ENCODE measurements around the gene HIVEP3.

Gene HIVEP3

DNA sequence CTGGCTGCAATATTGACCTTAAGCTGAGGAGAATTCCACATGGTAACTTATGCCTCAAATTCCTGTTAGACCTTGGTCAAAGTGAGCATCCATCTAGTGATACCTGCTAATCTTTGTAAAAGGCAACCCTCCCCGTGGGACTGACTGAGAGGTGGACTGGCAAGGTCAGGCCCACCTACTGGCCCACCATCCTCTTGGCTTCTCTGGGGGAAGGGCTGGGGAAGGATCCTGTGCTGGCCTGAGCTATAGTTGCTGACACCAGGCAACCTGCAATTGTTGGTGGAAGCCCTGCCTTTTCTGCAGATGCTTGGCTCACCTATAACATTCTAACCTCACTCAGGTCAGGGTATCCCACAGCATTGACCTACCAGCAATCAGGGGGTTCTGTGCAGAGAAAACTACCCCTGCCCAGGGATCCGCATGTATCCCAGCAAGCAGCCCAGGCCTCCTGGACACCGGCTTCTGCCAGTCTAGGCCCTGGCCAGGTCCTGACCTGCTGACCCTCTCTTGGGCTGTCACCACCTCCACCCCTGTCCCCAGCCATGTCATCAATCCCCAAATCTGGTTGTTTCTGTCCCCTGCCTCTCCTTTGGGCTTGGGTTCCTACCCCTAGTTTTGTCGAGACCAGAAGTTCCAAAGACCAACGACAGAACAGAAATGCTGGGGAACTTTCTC, 326.1 kb downstream of the HIVEP3 start:
- no peak for DNase-seq

DNA sequence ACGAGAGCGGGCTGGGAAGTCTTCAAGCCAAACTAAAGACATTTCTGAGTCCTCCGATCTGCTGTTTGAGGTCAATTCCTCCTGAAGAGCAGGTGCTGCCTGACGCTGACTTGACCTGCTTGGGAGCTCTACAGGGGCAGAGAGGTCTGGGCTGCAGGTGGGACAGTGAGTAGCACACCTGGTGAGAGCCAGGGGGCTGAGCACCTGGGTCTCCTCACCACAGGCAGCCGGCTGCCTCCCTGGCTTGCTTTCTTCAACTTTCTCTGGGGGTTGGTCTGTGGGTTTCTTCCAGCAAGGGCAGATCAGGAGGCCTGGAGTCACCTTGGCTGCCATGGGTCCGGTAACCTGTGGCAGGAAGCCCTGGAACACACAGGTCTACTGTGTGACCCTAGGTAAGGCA, 326.8 kb downstream of the HIVEP3 start:
- no peak for DNase-seq

DNA sequence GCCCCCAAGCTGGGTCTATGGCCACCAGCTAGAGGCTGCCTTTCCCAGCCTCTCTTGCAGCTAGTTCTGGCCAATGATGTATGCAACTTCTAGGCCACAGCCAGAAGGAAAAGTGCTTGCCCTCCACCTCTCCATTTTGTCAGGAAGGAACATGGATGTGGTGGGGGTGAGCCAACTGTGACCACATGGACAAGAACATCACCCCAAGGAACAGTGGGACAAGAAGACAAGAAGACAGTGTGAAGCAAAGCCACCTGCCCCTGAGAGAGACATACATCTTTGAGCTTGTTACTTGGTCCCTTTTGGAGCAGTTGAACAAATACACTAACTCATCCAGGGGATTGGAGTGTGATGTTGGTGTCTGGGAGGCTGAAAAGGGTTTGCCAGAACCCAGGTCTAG, 328.4 kb downstream of the HIVEP3 start:
- DNase-seq: no peak

DNA sequence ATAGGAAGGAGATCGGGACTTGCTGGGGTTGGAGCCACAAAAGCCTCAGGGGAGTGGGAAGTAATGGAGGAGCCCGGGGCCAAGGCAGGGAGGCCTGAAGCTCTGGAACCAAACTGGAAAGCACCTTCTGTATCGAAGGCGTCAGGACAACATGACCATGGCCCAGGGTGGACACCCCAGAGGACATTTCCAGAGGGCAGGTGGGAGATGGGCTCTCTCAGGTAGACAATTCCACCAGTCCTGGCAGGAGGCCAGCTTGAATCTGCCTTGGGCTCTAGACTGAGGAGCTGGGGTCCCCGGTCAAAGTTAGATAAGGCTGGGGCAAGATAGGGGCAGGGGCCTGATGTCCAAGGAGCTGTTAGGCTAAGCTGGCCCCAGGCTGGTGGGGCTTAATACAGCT, 329.3 kb downstream of the HIVEP3 start:
- no peak for DNase-seq

DNA sequence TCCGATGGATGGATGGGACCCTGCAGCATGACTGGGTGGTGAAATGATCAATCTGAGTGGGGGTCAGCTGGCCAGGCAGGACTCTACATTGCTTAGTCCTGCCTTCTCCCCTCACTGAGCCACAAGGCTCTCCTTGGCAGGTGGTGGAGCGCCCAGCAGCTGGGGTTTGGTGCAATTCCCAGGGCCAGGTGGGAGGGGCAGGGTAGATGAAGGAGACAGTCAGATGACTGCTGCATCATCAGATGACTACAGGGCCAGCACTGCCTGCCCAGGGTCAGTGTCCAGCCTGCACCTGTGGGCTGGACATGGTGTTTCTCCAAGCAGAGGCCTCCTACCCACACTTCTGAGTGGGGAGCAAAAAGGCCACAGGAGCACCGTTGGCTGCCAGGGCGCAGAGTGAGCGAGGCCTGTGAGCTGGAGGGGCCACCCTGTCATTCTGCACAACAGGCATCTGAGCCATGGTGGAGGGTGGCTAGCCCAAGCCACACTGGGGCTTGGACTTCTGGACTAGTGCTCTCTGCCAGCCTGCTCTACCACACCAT, 330.3 kb downstream of the HIVEP3 start:
- no peak for DNase-seq

DNA sequence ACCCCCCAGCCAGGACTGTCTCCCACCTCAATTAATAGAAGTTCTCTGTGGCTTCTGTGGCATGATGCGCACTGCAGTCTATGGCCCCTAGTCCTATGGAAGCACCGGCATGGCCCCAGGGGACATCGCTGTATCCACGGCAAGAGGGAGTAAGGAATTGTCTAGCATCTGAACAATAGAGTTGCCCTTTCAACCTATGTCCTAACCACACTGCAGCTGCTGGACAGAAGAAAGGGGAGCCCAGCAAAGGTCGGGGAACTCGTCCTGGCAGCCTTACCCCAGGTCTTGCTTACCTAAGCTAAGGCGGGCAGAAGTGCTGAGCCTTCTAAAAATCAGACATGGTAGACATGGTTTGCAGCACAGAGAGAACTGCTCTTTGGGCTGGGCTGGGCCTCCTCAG, 330.9 kb downstream of the HIVEP3 start:
- DNase-seq: no peak

DNA sequence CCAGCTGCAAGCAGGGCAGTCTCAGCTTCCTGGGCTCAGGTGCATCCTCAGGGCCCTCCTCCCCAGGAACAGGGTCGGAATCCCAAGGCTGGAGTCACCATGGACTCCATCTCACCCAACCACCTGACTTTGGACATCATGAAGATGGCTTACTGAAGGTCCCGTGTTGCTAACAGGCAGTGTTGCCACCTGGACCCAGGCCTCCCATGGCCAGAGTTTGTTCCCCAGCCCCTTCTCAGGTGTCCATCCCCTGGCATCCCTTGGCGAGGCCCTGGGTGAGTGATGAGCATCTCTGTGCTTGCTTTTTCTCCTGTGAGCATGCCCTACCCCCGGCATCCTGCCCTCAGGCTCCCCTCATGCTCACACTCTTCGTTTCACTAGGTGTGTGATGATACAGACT, 332.5 kb downstream of the HIVEP3 start:
- no peak for DNase-seq

DNA sequence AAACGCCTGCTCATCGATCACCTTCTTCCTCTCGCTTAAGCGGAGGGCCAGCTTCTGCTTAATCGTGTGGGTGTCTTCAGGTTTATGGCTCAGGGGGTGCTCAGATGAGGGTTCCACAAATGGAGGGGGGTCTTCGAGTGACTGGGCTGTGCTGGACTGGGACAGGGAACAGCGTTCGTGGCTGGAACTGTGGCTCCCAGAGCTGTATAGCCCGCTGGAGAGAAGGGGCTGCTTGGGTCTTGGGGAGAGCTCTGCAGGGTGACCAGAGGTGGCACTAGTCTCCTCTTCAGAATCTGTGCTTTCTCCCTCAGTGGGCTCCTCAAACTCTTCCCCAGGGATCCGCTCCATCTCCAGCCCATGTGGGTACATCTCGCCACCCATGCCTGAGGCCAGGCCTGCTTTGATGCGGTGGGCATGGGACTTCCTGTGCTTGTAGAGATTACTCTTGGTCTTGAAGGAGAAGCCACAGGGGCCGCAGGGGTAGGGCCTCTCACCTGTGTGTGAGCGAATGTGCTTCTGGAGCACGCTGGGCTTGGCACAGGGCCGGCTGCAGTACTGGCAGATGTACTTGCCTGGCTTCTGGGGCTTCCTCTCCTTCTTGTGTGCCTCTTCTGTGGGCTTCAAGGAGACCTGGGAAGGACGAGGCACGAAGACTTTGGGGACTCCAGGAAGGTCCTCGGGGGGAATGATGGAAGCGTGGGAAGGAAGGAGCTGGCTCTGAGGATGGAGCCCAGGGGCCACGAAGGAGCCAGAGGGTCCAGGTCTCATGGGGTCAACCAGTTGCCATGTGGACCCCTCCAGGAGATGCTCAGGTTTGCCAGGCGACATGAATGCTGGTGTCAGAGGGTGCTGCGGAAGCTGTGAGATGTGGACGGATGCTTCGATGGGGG, 334.8 kb downstream of the HIVEP3 start:
- no peak for DNase-seq

DNA sequence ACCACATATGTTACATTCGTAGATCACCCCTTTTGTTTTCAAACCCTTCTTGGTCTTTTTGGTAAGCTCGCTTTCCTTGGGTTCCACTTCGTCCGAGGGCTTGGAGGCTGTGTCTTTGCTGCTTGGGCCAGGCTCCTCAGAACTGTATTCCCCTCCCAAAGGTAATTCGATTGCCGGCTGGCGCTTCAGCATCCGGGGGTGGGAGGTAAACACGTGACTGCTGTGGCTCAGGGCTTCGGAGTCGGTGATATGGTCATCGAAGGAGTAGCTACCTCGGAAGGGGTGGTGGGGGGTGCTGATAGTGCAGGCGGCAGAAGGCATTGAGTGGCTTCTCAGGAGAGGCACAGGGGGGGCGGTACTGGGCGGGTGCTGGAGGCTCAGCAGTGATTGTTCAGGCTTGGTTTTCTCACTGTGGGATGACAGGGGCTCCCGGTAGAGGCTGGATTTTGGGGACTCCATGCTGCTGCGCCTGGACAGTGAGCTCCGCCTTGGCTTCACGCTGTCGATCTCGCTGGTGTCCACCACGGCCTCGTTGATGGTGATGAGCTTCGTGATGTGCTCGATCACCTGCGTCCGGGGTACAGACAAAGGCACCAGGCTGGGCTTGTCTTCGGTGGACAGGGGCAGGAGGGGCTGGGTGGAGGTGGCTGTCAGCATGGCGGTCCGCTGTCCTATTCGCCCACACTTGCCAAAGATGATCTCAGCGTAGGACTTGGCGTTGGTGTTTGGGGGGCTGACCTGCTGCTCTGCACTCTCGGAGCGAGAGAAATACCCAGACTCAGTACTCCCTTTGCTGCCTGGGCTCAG, 335.7 kb downstream of the HIVEP3 start:
- no peak for DNase-seq

DNA sequence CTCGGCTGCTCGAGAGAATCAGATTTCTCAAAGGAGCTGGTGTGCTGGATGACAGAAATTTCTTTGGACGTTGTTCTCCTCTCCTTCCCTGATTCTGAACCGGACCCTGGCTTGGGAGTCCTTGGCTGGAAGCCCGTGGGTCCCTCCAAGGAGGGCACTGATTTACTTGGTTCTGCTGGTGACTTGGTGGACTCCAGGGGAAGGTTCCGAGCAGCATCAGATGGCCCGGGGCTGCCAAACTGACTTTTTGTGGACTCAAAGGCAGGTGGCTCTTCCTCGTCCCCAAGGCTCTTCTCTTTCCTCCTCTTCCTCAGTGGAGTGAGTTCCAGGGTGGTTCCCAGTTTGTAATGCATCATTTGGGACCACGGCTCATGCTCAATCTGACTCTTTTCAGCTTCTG, 336.4 kb downstream of the HIVEP3 start:
- no peak for DNase-seq

DNA sequence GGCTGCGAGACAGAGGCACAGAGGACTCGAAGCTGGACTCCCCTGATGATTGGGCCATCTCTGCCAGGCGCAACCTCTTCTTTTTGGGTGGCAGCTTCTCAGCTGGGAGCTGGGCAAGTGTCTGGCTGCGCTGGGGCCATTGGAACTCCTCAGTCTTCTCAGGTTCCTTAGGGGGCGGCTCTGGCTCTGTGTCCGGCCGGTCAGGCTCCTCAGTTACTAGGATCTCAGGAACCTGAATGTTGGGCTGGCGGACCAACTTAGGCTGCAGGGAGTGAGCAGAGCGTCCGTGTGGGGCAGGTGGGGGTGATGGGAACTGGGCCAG, 336.8 kb downstream of the HIVEP3 start:
- DNase-seq: no peak

DNA sequence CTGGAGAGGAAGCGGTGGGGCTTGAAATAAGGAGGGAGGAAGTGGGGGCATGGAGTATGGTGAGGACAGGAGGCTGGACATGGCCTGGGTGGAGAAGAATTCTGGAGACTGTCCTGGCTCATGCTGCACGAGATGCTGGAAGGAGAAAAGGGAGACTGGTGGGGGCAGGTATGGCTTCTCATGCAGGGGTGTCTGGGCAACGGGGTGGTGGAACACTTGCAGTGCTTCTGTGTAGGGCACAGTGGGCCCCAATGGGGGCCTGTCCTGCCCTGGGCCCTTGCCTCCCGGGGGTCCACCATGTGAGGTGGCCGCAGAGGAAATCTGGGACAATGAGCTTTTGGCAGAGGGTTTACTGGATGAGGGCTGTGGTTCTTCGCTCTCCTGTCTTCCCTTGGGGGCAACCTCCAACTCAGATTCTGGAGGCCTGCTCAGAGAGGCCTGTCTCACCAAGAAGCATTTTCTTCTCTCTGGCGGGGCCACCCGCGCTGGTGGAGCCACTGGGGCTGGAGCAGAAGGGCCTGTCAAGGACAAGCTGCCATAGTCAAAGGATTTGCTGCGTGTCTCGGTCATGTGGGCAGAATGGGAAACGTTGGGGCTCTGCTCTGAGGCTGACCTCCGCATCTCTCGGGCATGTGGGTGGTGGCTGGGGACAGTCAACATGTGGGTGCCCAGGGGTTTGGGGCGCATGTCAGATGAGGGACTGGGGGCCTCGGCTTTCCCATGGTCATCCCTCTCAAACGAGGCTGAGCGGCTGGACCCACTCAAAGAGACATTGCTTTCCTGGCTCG, 337.3 kb downstream of the HIVEP3 start:
- no peak for DNase-seq

DNA sequence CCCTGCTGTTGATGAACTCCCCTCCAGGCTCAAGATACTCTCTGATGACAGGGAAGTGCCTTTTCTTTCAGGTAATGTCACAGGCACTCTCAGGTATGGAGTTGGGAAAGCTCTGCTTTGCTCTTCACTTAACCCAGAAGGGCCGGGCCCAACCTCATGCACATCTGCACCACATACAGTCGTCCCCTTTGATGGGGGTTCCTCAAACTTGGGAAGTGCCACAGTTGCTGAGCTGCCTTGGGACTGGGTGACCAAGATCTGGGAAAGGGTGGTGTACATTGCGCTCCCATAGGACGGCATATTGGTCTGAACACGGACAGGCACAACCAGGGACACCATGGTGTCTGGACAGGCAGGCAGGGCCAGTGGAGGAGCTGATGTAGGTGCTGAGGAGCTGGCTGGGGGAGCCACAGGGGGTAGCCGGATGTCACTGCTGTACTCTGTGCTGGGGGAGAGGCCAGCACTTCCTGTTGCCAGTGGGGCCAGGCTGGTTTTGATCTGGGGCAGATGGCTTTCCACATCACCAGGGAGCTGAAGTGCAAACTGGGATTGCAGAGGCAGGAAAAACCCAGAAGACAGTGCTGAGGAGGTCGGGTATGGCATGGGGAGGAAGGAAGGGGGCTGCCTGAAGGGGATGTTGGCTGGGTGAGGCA, 338.1 kb downstream of the HIVEP3 start:
- DNase-seq: no peak

DNA sequence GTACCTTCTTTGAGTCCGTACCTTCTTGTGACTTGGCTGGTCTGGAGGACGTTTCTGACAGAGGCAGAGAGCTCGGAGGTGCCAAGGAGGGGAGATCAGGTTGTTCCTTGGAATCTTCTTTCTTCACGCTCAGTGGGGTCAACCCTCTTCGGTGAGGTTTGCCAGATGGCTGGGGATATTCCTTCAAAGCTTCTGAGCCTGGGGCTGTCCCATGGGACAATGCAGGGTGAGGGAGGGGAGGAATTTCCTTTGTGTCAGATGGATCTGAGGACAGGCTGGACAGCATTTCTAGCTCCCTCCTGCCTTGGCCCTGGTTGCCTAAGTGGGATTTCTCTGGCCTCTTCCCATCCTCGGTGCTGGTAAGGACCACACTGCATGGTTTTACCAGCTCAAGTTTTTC, 338.7 kb downstream of the HIVEP3 start:
- DNase-seq: no peak

DNA sequence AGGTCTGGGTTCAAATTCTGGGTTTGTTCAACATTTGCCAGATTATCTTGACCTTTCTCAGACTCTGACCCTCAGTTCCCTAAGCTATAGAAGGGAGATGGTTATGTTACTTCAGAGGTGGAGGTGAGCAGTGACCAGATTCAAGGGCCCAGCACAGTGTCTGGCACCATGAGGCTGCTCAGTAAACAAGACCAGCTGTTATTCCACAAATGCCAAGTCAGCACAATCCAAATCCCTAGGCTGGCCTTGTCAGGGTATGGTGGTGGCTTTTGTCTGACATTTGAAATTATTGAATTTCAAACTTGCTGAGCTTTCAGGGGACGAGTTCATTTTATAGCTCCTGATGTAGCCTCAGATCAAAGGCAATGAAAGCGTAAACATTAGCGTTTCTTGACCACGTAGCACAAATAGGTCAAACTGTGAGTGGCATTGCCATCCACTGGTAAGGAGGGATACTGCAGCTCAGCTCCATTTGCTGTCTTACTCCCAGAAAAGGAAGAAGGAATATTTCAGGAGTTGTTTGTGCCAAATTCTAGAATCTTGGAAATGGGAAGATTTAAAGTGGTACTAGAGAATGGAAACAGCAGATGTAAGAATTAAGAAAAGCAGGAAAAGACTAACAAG, 339.9 kb downstream of the HIVEP3 start:
- peak; percentile 2 for DNase-seq

DNA sequence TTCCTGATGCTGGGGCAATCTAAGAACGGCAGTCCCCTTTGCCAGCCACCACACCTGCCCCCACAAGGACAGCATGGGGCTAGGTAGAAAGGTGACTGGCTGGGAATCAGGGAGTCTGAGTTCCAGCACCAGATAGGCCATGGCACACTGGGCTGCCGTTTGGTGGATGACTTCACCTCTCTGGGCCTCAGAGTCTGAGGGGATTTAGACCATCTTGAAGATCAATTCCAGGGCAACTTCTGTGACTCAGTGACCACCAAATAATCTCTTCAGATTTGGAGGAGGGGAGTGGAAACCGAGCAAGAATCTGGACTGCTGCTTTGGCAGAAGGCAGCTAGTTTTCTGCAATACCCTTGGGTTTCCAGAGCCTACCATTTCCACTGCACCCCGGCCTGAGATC, 342.1 kb downstream of the HIVEP3 start:
- no peak for DNase-seq

DNA sequence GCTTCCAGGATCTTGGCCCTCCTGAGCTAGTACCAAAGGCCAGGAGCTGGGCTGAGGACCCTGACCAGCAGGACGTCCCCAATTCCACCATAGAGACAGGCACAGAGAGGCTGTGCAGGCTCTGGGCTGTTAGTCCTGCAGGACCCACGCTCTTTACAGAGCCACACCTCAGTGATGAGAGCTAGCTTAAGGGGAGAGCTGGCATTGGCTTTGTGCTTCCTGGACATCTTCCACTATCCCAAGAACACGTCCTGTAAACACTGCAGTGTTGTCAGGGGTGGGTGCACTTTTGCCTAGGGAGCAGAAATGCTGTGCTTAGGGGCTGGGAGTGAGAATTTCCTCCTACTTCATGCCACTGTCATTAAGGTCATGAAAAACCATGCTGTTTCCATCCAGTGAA, 342.5 kb downstream of the HIVEP3 start:
- DNase-seq: no peak

DNA sequence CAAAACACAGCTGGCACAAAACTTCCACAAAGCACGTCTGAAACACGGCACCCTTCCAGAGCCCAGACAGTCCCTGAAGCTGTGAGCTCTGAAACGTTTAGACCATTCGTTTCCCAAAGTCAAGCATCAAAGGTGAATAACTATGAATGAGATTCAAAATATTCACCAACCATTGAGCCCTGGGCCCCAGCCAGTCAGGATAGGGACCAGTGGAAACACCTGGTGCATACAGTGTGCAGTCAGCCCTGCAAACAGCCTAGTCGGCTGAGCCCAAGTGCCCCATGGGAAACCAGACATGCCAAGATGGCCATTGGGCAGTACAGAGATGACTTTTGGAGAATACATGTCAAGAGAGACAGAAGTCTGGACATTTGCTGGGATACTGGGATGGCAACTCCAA, 343.9 kb downstream of the HIVEP3 start:
- DNase-seq: no peak

DNA sequence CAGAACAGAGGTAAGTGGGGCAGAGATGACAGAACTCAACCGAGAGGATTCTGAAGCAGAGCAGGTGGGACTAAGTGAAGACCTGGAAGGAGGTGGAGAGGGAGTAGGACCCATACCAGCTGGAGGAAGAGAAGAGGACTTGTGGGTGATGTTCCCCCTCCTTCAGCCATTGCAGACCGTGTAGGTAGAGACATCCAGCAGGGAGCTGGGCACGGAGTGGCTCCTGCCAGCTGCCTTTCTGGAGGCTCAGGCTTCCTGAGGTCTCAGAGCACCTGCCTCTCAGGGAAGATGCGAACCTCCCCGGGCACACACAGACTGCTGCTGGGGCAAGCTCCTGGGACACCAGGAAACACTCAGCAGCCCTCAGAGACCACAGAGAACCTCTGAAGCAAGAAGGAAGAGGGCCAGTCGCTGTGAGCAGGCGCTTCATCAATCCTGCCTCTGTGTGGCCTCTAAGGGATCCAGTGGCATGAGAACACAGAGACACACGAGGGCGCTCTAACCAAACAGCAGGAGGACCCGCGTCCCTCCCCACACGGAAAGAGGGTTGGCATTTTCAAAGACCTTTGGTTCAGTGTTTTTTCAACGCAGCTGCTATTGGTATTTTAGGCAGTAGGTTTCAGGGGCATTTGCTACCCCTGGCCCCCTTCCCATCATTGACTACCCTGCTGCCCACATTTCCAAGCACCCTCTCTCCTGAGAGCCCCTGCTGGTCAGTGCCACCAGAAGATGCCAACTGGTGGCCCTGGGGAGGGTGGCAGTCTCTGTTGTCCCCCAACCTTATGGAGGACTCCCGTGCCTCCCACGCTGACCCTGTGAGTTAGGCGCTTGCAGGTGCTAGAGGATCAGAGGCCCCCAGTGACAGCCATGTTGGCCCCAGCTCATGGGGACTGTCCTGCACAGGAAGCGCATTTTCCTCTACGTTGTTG, 344.7 kb downstream of the HIVEP3 start:
- peak; percentile 50 for DNase-seq

DNA sequence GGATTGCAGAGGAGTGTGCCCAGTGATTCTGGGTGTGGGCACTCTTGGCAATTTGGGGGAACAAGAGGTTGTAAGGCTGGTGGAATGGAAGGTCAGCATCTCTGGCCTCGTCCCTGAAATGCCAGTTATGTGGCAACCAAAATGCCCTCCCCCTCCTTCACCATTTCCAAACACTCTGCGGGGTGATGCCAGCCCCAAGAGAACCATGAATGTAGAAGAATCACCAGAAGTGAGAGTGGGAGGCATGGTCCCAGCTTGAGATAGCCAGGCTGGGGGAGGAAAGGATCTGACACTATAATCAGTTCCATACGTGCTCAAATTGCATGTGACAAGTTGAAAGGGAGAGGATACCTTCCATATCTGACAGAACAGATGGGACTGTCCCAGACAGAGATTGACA, 345.5 kb downstream of the HIVEP3 start:
- DNase-seq: no peak

DNA sequence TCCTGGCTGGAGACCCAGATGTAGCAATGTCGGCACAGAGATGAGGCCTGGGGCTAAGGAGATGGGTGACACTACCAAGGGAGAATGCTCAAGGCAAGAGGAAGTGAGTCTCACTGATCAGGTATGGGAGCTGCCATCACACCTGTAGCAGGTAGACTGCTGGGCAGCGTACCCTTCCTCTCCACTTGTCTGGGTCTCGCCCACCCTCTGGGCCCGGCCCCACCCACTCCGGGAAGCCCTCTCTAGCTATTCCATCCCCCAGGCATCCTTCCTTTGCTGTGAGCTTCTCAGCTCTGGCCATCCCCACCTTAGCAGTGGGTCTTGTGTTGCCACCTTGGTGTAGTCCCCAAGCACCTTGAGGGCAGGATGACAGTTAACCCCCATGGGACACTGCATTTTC, 346.5 kb downstream of the HIVEP3 start:
- no peak for DNase-seq
